Stimulated activated CD4-positive, alpha-beta T cell treated with anti-CD3 and anti-CD28 coated beads, TNF-alpha, amount 100 ng/mL, for 1 hour (primary cell): ENCODE results near the gene SHOC2.

ENCODE experiments used
- DNase-seq, 3 donors: peaks; one replicate each; pipeline ENCODE4 v3.0.0-alpha.2; 2020; ENCODE audit warnings: low read depth in 3 of 3, low spot score in 1 of 3

The SHOC2 gene

GRCh38 chr10:110980807-110981206 is 61.4 kb downstream of the SHOC2 start:
- DNase-seq: no peak

GRCh38 chr10:110983466-110983865 is 64.1 kb downstream of the SHOC2 start:
- no peak for DNase-seq

GRCh38 chr10:110985497-110986275 is 66.3 kb downstream of the SHOC2 start:
- DNase-seq: no peak

GRCh38 chr10:110989016-110989415 is 69.6 kb downstream of the SHOC2 start:
- no peak for DNase-seq

DNA sequence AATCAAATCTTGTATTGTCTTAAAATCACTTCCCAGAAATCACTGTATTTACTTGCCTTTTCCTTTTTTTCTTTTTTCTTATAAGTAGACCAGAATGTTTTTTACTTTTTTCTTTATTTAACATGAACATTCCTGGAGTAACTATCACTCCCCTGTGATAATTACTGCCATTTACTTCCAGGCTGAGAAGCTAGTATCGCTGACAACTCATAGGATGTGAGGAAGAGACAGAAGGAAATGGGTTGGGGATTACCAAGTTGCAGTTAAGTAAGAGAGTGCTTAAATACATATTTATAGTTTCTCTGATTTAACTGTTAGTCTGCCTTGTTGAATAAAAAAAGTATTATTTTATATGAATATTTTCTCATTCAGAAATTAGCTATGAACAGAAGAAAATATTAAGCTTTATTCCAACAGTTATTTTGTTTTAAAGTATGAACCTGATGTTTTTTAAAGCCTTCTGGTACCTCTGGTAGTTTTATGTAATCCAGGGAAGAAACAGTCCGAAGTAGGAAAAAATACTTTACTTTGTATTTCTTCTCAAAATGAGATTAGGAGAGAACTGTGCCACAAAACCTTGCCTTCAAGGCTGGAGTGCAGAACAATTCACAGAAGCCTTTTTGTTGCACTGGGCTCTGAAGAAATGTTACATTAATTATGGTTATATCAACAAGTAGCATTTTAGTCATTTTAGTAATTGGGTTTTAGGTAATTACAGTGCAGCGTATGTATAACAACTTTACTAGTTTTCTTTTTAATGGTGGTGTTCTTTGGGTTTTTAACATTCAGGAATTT is 72.8 kb downstream of the SHOC2 start:
- DNase-seq: no peak

- no peak for DNase-seq
Measured at GRCh38 chr10:110993024-110993693, 73.8 kb downstream of the SHOC2 start.

- no peak for DNase-seq
Measured at GRCh38 chr10:110994406-110995086, 75.1 kb downstream of the SHOC2 start.

GRCh38 chr10:110995301-110995700 is 75.9 kb downstream of the SHOC2 start:
- DNase-seq: no peak

GRCh38 chr10:110996256-110996655 is 76.9 kb downstream of the SHOC2 start:
- DNase-seq: no peak

DNA sequence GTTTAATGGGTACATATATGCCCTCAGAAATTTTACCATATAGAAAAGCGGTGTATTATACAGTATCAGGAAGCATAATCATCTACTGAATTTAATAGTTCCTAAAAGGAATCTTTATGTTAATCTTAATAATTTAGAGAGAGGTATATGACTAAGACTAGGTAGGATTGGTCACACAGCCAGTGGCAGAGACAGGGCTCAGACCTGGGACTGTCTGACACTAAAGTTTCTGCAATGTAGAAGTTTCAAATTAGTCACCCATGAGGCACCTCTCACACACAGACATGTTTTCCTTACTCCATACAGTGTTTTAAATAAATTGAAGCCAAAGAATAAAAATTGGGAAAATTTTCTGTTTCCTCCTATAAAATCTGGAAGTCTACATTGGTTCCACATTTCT is 84.6 kb downstream of the SHOC2 start:
- no peak for DNase-seq

DNA sequence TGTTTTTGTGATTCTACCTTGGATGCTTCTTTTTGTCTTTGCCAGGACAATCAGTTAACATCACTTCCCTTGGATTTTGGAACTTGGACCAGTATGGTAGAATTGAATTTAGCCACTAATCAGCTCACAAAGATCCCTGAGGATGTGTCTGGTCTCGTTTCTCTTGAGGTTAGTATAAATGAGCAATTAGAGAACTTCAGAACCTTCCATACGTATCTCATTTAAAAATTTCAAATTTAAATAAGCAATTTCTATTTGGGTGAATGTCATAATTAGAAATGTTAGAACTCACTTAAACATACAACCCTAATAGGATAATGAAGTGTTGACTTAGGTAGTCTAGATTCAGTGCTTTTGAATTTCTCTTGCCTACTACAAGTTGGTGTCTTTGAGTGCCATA is 88.1 kb downstream of the SHOC2 start:
- DNase-seq: no peak

- no peak for DNase-seq
Measured at GRCh38 chr10:111015181-111015580, 95.8 kb downstream of the SHOC2 start.

GRCh38 chr10:111017098-111017497 is 97.7 kb downstream of the SHOC2 start:
- no peak for DNase-seq

DNA sequence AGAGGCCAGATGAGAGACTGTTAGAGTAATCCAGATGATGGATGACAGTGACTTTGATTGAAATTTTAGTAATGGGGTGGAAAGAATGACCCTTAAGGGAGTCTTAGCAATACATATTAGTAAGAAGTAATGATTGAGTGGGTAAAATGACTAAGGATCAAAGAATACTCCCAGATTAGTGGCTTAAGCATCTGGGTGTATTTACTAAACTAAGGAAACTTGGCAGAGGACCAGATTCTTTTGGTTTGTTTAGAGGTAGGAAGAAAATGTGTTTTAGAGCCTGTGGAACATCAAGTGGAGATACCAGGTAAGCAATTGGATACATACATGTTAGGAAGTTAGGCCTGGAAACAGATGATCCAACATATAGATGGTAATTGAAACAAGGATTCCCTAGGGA is 98.6 kb downstream of the SHOC2 start:
- DNase-seq: no peak

DNA sequence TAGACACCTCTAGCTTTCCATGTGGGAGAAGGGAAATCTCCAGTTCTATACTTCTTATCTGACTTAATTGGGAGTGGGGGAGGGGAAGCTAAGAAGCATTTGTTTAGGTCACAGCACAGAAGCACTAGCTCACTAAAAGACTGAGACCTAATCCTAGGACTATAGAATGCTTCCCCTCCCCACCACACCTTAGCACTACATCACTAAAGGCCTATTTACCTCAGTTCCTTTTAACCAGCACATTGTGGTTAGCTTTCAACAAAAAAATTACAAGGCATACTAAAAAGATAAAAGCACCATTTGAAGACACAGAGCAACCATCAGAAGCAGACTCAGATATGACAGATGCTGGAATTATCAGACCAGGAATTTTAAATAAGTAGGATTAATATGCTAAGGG is 103.7 kb downstream of the SHOC2 start:
- no peak for DNase-seq

- DNase-seq: no peak
Measured at GRCh38 chr10:111030042-111030750, 110.8 kb downstream of the SHOC2 start.

GRCh38 chr10:111034598-111035310 is 115.3 kb downstream of the SHOC2 start:
- no peak for DNase-seq

DNA sequence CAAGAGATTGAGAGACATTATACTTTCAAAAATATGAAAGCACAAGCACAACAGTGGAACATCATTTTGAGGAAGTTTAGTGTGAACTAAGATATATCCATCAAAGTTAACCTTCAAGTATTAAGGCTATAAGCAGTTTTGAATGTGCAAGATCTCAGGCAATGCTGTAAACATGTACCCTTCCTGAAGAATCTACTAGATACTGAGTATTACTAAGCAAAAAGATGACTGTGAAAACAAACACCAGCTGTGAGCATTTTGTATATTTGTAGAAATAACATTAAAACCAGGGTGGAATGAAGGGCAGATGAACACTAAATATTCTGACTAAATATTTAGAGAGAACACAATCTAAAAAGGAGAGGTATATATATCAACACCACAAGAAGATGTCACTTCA is 116.1 kb downstream of the SHOC2 start:
- no peak for DNase-seq

DNA sequence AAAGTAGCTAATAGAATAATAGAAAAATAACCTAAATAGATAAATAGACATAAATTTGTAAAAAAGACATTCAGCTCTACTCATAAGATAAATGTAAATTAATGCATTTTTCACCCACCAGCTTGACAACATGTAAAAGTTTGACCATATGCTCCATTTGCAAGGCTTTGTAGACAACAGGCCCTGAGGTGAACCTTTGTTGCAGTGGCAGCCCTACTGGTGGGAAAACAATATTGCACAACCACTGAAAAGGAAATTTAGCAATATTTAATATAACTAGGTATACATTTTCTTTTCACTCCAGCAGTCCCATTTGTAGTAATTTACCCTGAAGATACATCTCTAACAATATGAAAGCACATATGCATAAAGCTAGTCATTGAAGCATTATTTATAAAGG is 118.5 kb downstream of the SHOC2 start:
- no peak for DNase-seq

DNA sequence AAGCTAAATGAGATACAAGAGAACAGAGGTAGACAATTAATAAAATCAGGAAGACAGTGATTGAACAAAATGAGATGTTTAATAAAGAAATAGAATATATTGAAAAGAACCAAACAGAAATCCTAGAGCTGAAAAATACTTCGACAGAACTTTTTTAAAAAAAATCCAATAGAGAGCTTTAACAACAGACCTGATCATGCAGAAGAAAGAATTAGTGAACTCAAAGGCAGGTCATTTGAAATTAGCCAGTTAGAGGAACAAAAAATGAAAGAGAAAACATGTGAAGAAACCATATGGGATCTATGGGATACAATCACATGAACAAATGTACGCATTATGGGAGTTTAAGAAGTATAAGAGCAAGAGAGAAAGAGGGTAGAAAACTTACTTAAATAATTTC is 120.1 kb downstream of the SHOC2 start:
- DNase-seq: no peak
